Measurements from ENCODE around the gene KRT86.
"Not testable (repeated sequence)": the region's sequence is repeated elsewhere in the genome, so short reads cannot be mapped to it uniquely, and the experiment has no call there.

- peak; percentile 46 to 51 (median 48) for TF ChIP-seq CTCF (optimal IDR thresholded peaks at IDR 0.05 in 1 of 3, IDR thresholded peaks at IDR 0.05 in 1 of 3, conservative IDR thresholded peaks at IDR 0.05 in 1 of 3; ENCODE audit: extremely low read depth in 1 of 3, insufficient read depth in 2 of 3, low read length in 3 of 3)
- TF ChIP-seq EZH2 (IDR thresholded peaks at IDR 0.05; ENCODE audit: low read length) = not testable (repeated sequence)
These were observed 41.3 kb downstream of the KRT86 start for GRCh38 chr12:52315721-52316120.

All from keratinocyte (primary cell).